ENCODE measurements around the gene STMP1. TPM values are rescaled to one million over a fixed set of nuclear protein-coding genes. Genes with fewer than 3 reads are reported as not detected.
A peak's percentile ranks its signal among the peaks of the same experiment; 100 is the strongest.

STMP1 gene
- total RNA-seq, 1 experiment from 2014 or later, result 33.6 TPM

GRCh38 chr7:135715673-135716072, 53.4 kb downstream of the STMP1 start:
- POLR2A ChIA-PET, result interaction anchor here (1.2 to 2.3 kb wide), 3 partner anchors 15 to 53 kb away, joined by 3 to 13 read pairs (median 12); partner anchors contain the start of gene STMP1
- H3K4me3 Mint-ChIP-seq (ENCODE audit: unreplicated experiment), result no peak overlapping the region
- no peaks in the 10 kb centered on the region for H3K27me3 Mint-ChIP-seq (ENCODE audit: insufficient read depth, unreplicated experiment)
- intact Hi-C loops (cut with micrococcal nuclease), result no loop called here
- no peak for TF ChIP-seq CTCF (IDR thresholded peaks at IDR 0.05; ENCODE audit: unreplicated experiment)
- H3K9me3 Mint-ChIP-seq (ENCODE audit: unreplicated experiment), result no peaks in the 10 kb centered on the region
- no peaks in the 10 kb centered on the region for H3K4me1 Mint-ChIP-seq (ENCODE audit: insufficient read depth, unreplicated experiment)
- BruUV-seq (replicated peaks), result no TSS peak
- H3K36me3 Mint-ChIP-seq (ENCODE audit: insufficient read depth, unreplicated experiment), result no peaks in the 10 kb centered on the region
- CTCF ChIA-PET, result interaction anchor here (0.5 to 3.7 kb wide), 4 partner anchors 22 to 87 kb away, joined by 3 to 18 read pairs (median 3); no protein-coding TSS in a partner anchor
- no peak overlapping the region for H3K27ac Mint-ChIP-seq (ENCODE audit: low read depth, unreplicated experiment)
- DNase-seq (ENCODE audit: unreplicated experiment), result no peak

GRCh38 chr7:135716677-135717238, 54.4 kb downstream of the STMP1 start:
- no peaks in the 10 kb centered on the region for H3K36me3 Mint-ChIP-seq (ENCODE audit: insufficient read depth, unreplicated experiment)
- no TSS peak for BruUV-seq (replicated peaks)
- CTCF ChIA-PET, result interaction anchor here (0.6 to 3.7 kb wide), 8 partner anchors 19 to 763 kb away, joined by 3 to 18 read pairs (median 3); no protein-coding TSS in a partner anchor
- no peak overlapping the region for H3K4me3 Mint-ChIP-seq (ENCODE audit: unreplicated experiment)
- H3K4me1 Mint-ChIP-seq (ENCODE audit: insufficient read depth, unreplicated experiment), result no peaks in the 10 kb centered on the region
- intact Hi-C loops (cut with micrococcal nuclease), result no loop called here
- H3K27me3 Mint-ChIP-seq (ENCODE audit: insufficient read depth, unreplicated experiment), result no peaks in the 10 kb centered on the region
- H3K27ac Mint-ChIP-seq (ENCODE audit: low read depth, unreplicated experiment), result no peak overlapping the region
- peak; percentile 92 for DNase-seq (ENCODE audit: unreplicated experiment)
- no peaks in the 10 kb centered on the region for H3K9me3 Mint-ChIP-seq (ENCODE audit: unreplicated experiment)
- POLR2A ChIA-PET, result interaction anchor here (0.8 to 2.3 kb wide), 5 partner anchors 25 to 44 kb away, joined by 3 to 12 read pairs (median 3); no protein-coding TSS in a partner anchor
- no peak for TF ChIP-seq CTCF (IDR thresholded peaks at IDR 0.05; ENCODE audit: unreplicated experiment)

DNA sequence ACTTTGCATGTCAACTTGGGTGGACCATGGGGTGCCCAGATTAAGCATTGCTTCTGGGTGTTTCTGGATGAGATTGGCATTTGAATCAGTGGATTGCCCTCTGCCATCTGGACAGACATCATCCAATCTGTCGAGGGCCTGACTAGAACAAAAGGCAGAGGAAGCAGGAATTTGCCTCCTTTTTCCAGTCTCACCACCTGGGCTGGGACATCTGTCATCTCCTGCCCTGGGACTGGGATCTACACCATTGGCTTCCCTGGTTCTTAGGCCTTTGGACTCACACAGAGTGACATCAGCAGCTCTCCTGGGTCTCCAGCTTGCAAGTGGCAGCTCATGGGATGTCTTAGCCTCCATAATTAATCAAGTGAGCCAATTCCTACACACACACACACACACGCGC, 55.4 kb downstream of the STMP1 start:
- Mint-ChIP-seq H3K4me1 (ENCODE audit: insufficient read depth, unreplicated experiment) (no peaks in the 10 kb centered on the region), H3K9me3 (ENCODE audit: unreplicated experiment) (no peaks in the 10 kb centered on the region), H3K27me3 (ENCODE audit: insufficient read depth, unreplicated experiment) (no peaks in the 10 kb centered on the region), H3K27ac (ENCODE audit: low read depth, unreplicated experiment) (no peak overlapping the region), H3K4me3 (ENCODE audit: unreplicated experiment) (no peak overlapping the region), H3K36me3 (ENCODE audit: insufficient read depth, unreplicated experiment) (no peaks in the 10 kb centered on the region)
- DNase-seq (ENCODE audit: unreplicated experiment), result no peak
- BruUV-seq (replicated peaks), result no TSS peak
- TF ChIP-seq CTCF (IDR thresholded peaks at IDR 0.05; ENCODE audit: unreplicated experiment), result no peak
- intact Hi-C loops (cut with micrococcal nuclease), result no loop called here
- POLR2A ChIA-PET, result interaction anchor here (2.3 kb wide), 1 partner anchor 27 kb away, joined by 12 read pairs; no protein-coding TSS in a partner anchor
- CTCF ChIA-PET, result interaction anchor here (0.6 kb wide), 1 partner anchor 11 kb away, joined by 3 read pairs; no protein-coding TSS in a partner anchor

- no peak for TF ChIP-seq CTCF (IDR thresholded peaks at IDR 0.05; ENCODE audit: unreplicated experiment)
- intact Hi-C loops (cut with micrococcal nuclease), result no loop called here
- Mint-ChIP-seq H3K4me3 (ENCODE audit: unreplicated experiment) (no peak overlapping the region), H3K27me3 (ENCODE audit: insufficient read depth, unreplicated experiment) (no peaks in the 10 kb centered on the region), H3K36me3 (ENCODE audit: insufficient read depth, unreplicated experiment) (no peaks in the 10 kb centered on the region), H3K27ac (ENCODE audit: low read depth, unreplicated experiment) (no peak overlapping the region), H3K4me1 (ENCODE audit: insufficient read depth, unreplicated experiment) (no peaks in the 10 kb centered on the region), H3K9me3 (ENCODE audit: unreplicated experiment) (no peaks in the 10 kb centered on the region)
- CTCF ChIA-PET, result no interaction called here
- BruUV-seq (replicated peaks), result no TSS peak
- DNase-seq (ENCODE audit: unreplicated experiment), result no peak
- POLR2A ChIA-PET, result no interaction called here
Observed at GRCh38 chr7:135718219-135718618, 55.9 kb downstream of the STMP1 start.

All from MCF 10A (cell line).